GM19452 (cell line): Measurements from ENCODE around the gene VEGFD.
"Not testable (repeated sequence)": the region's sequence is repeated elsewhere in the genome, so short reads cannot be mapped to it uniquely, and the experiment has no call there.

Source experiments
- ATAC-seq: cut with Tn5 transposase; IDR thresholded peaks from one replicate; pipeline ENCODE4 v1.9.1; 2021; ENCODE audit not compliant: unreplicated experiment

VEGFD gene

GRCh38 chrX:15310117-15310516 is 74.1 kb downstream of the VEGFD start:
- ATAC-seq, result no peak

GRCh38 chrX:15305899-15306298 is 78.3 kb downstream of the VEGFD start:
- ATAC-seq, result not testable (repeated sequence)

DNA sequence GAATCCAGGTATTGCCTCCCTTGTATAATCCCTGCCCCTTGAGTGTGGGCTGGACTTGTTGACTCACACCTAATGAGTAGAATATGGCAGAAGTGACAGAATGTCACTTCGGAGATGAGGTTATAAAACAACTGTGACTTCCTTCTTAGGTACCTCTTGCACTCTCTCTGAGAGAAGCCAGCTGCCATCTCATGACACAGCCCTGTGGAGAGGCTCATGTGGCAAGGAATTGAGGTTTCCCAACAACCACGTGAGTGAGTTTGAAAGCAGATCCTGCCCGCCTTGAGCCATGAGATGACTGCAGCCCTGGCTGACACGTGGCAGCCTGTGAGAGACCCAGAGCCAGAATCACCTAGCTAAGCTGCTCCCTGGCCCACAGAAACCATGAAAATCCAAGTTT is 82.3 kb downstream of the VEGFD start:
- peak; percentile 64 for ATAC-seq

- no peak for ATAC-seq
Measured at GRCh38 chrX:15299941-15300851, 84.0 kb downstream of the VEGFD start.

GRCh38 chrX:15298780-15299179 is 85.4 kb downstream of the VEGFD start:
- ATAC-seq, result no peak

GRCh38 chrX:15298201-15298600 is 86.0 kb downstream of the VEGFD start:
- no peak for ATAC-seq
